ENCODE data around the gene KHK. TPM values are rescaled to one million over a fixed set of nuclear protein-coding genes. Genes with fewer than 3 reads are reported as not detected.

The KHK gene
- total and polyA plus RNA-seq, 2 of the 8 experiments (the other 6 are each of a cell fraction or from before 2014, with no cell fraction given) = 11.0 to 17.7 TPM

DNA sequence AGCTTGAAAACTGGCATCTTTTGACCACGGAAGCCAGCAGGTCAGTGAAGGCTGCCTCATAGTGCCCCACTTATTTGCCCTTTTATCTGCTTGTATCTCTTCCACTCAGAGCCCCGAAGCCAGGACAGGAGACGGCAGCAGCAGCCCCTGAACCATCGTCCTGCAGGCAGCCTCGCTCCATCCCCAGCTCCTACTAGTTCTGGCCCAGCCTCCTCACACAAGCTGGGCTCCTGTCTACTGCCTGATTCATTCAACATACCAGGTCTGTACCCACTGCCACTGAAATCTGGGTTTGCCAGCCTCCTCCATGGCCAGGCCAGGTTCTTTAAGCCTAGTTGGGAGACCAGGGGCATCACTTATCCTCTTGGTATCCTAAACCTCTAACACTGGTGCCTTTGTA is 19.2 kb upstream of the KHK start:
- no peak overlapping the region for H3K9ac ChIP-seq (replicated peaks in 1 of 4; ENCODE audit: extremely low read depth in 1 of 4, low read depth in 3 of 4, low read length in 3 of 4)
- H3K4me1 ChIP-seq (replicated peaks in 1 of 4; ENCODE audit: control insufficient read depth in 3 of 4, insufficient read depth in 4 of 4, low read length in 3 of 4) = peaks cover 0 to under 1% (median 0%) of the 10 kb centered on the region in 4 experiments; a peak in 3 of 7 replicates
- peaks cover 12% of the 10 kb centered on the region; the same call in 1 of the 2 replicates for H3K23me2 ChIP-seq (ENCODE audit: low read depth, low read length)
- DNase-seq (ENCODE audit: low read depth in 1 of 2, low spot score in 2 of 2) = no peak
- CTCF ChIA-PET (ENCODE audit: partially characterized antibody) = interaction anchor here (0.5 to 1.7 kb wide), 8 partner anchors 11 to 907 kb away, joined by 3 to 5 read pairs (median 3); partner anchors contain the start of gene KHK
- no peak overlapping the region for H2BK12ac ChIP-seq (ENCODE audit: low read depth, low read length)
- H2BK5ac ChIP-seq (ENCODE audit: low read depth, low read length) = no peak overlapping the region
- no peak overlapping the region for H3K4me3 ChIP-seq (ENCODE audit: extremely low read depth in 1 of 4, insufficient read depth in 2 of 4, low read depth in 3 of 4, low read length in 4 of 4)
- peaks cover 0 to 12% of the 10 kb centered on the region in 2 experiments; a peak in 3 of 4 replicates for H3K79me2 ChIP-seq (ENCODE audit: control insufficient read depth in 1 of 2, insufficient read depth in 2 of 2, low read length in 2 of 2)
- peaks cover 12 to 41% (median 18%) of the 10 kb centered on the region in 4 experiments; a peak in 7 of 8 replicates for H3K36me3 ChIP-seq (ENCODE audit: control insufficient read depth in 2 of 4, insufficient read depth in 4 of 4, low read length in 3 of 4)
- H3K4ac ChIP-seq (replicated peaks; ENCODE audit: insufficient read length, low read depth, low read length) = no peak overlapping the region
- no peak overlapping the region for H3K14ac ChIP-seq (ENCODE audit: insufficient read length)
- H3K23ac ChIP-seq (ENCODE audit: insufficient read length) = no peak overlapping the region
- H4K91ac ChIP-seq (replicated peaks; ENCODE audit: insufficient read length, low read length) = no peak overlapping the region
- H3K9me3 ChIP-seq (ENCODE audit: insufficient read depth in 2 of 2, low read depth in 1 of 2, low read length in 1 of 2) = no peaks in the 10 kb centered on the region
- no peak overlapping the region for H2AFZ ChIP-seq (ENCODE audit: low read length)
- H3K27ac ChIP-seq (ENCODE audit: low read depth, low read length) = no peak overlapping the region
- no peak overlapping the region for H2BK120ac ChIP-seq (replicated peaks; ENCODE audit: low read depth, low read length)
- H4K8ac ChIP-seq (ENCODE audit: extremely low read depth, insufficient read depth, low read length) = no peak overlapping the region
- no peak overlapping the region for H2BK20ac ChIP-seq (ENCODE audit: low read length)
- FAIRE-seq = no peak
- no peak overlapping the region for H3K56ac ChIP-seq (replicated peaks; ENCODE audit: insufficient read length, low read depth, low read length)
- H2BK15ac ChIP-seq (ENCODE audit: low read length) = no peak overlapping the region
- no peaks in the 10 kb centered on the region for H3K27me3 ChIP-seq (replicated peaks in 1 of 4; ENCODE audit: control insufficient read depth in 3 of 4, extremely low read depth in 1 of 4, insufficient read depth in 3 of 4, low read length in 3 of 4)
- H3K18ac ChIP-seq (ENCODE audit: extremely low read depth, low read length) = no peak overlapping the region
- H2AK5ac ChIP-seq (ENCODE audit: low read depth, low read length) = no peak overlapping the region
- H4K5ac ChIP-seq (ENCODE audit: insufficient read length, low read depth, low read length) = no peak overlapping the region
- H3K4me2 ChIP-seq (ENCODE audit: insufficient read depth in 1 of 2, low read depth in 2 of 2, low read length in 2 of 2) = no peak overlapping the region
- H3K79me1 ChIP-seq (ENCODE audit: low read depth, low read length) = peaks cover 12% of the 10 kb centered on the region; the same call in 1 of the 2 replicates
- H4K20me1 ChIP-seq (replicated peaks in 1 of 2; ENCODE audit: control insufficient read depth in 1 of 2, insufficient read depth in 2 of 2, low read length in 2 of 2) = peaks cover 6 to 8% of the 10 kb centered on the region in 2 experiments
- POLR2A ChIA-PET (ENCODE audit: partially characterized antibody) = interaction anchor here (0.6 to 18.5 kb wide), 6 partner anchors 11 to 1521 kb away, joined by 3 to 441 read pairs (median 6); partner anchors contain the start of genes AGBL5 and TMEM214
- WGBS, 2 experiments (ENCODE audit: extremely low coverage in 1 of 2, insufficient coverage in 1 of 2, insufficient read length in 1 of 2, insufficient replicate concordance in 2 of 2, low coverage in 1 of 2, low lambda C conversion rate in 2 of 2, missing lambda C conversion rate in 1 of 2) = 91% methylated on average over 5 of the region's 5 CpGs; no CpG with 5 or more reads in 1 of the 2 experiments
- TF ChIP-seq TCF12 (IDR thresholded peaks at IDR 0.05; ENCODE audit: low read depth, low read length) (no peak), HDAC2 (IDR thresholded peaks at IDR 0.05; ENCODE audit: borderline replicate concordance in 1 of 2, low read depth in 2 of 2, low read length in 2 of 2) (no peak), SUZ12 (IDR thresholded peaks at IDR 0.05; ENCODE audit: low read length) (no peak)
